Suppressor macrophage treated with lipopolysaccharide for 1 hour (primary cell): Measurements from ENCODE around the gene CALB2.
"Not testable (repeated sequence)": the region's sequence is repeated elsewhere in the genome, so short reads cannot be mapped to it uniquely, and the experiment has no call there.

Experiments used
- DNase-seq, 3 donors: peaks; one replicate each; pipeline ENCODE4 v3.0.0-alpha.2; 2020 to 2022

CALB2 gene, protein sequence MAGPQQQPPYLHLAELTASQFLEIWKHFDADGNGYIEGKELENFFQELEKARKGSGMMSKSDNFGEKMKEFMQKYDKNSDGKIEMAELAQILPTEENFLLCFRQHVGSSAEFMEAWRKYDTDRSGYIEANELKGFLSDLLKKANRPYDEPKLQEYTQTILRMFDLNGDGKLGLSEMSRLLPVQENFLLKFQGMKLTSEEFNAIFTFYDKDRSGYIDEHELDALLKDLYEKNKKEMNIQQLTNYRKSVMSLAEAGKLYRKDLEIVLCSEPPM

DNA sequence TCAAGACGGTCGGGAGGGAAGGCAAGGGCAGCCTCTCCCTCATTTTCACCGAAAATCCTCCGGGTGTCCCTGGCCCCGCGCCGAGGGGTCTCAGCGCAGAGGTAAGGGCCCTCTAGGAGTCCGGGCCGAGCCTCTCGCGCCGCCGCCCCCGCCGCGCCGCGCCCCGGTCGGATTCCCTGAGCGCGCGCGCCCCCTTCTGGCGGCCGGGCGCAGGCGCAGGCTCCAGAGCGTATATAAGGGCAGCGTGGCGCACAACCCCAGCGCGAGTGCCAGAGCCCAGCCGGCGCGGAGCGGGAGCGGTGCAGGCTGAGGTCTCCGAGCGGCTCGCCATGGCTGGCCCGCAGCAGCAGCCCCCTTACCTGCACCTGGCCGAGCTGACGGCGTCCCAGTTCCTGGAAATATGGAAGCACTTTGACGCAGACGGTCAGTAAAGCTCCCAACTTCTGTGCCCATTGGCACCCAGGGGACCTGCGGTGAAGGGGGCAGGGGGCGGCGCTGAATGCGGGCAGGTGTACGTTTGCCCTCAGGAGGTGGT, at the start of gene CALB2:
Gene CALB2, plus strand, starts transcription at position 260 of the 535 bp plus-strand sequence. Its CDS starts 70 bp downstream, at position 330.
- peak; percentile 68 to 88 (median 84) for DNase-seq

GRCh38 chr16:71311553-71312158, 46.9 kb upstream of the CALB2 start:
- peak; percentile 30 to 56 (median 53) for DNase-seq

DNA sequence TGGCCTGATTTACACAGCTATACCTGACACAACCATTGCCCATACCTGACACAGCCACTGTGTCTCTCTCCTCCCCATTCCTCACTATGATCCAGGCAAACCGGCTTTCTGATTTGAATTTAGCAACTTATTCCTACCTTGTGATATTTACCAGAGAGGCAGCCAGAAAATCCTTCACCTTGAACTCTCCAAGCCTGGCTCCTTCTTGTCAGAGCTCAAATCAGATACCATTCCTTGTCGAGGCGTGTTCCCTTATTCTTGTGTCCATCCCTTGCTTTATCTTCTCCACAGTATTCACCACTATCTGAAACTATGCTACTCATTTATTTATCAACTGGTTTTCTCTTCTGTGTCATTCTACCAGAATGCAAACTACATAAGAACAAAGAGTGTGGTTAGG, 44.9 kb upstream of the CALB2 start:
- DNase-seq, result not testable (repeated sequence)

DNA sequence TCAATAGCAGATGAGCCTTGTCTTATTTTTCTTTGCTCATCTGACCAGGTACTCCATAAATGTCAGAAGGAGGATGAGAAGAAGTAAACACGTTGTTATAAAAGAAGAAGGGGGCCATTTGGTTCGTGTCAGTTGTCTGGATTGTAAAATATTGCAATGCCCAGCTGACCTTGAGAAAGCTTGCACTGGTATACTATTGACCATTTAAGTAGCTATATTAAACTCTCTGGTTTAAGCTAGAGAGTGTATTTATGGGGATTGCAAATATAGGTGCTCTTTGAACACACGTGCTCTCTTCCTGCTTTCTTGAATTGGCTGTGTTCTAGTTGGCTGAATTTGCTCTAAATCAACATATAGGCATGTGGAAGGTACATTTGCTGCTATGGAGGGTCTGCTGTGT, 43.3 kb upstream of the CALB2 start:
- no peak for DNase-seq

GRCh38 chr16:71319999-71320398, 38.5 kb upstream of the CALB2 start:
- DNase-seq, result no peak

DNA sequence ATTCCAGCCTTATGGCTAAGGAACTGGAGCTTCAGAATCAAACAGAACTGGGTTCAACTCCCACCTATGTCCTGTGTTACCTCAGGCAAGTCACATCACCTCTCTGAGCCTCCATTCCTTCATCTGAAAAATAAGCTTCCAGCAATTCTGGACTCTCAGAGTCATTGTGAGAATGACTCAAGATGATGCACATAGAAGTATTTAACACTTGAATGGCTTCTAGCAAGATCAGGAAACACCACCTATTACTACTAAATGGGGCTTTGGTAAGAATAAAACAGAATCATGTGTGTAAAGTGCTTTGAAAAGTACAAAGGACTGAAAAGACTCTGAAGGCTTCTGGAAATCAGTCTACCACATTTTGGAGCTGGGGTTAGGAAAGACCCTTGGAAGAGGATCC, 30.8 kb upstream of the CALB2 start:
- no peak for DNase-seq

GRCh38 chr16:71328151-71328550, 30.4 kb upstream of the CALB2 start:
- DNase-seq, result no peak

GRCh38 chr16:71337631-71338030, 20.9 kb upstream of the CALB2 start:
- no peak for DNase-seq

- DNase-seq, result no peak
Measured at GRCh38 chr16:71338193-71338592, 20.3 kb upstream of the CALB2 start.

- DNase-seq, result no peak
Measured at GRCh38 chr16:71338632-71339031, 19.9 kb upstream of the CALB2 start.

DNA sequence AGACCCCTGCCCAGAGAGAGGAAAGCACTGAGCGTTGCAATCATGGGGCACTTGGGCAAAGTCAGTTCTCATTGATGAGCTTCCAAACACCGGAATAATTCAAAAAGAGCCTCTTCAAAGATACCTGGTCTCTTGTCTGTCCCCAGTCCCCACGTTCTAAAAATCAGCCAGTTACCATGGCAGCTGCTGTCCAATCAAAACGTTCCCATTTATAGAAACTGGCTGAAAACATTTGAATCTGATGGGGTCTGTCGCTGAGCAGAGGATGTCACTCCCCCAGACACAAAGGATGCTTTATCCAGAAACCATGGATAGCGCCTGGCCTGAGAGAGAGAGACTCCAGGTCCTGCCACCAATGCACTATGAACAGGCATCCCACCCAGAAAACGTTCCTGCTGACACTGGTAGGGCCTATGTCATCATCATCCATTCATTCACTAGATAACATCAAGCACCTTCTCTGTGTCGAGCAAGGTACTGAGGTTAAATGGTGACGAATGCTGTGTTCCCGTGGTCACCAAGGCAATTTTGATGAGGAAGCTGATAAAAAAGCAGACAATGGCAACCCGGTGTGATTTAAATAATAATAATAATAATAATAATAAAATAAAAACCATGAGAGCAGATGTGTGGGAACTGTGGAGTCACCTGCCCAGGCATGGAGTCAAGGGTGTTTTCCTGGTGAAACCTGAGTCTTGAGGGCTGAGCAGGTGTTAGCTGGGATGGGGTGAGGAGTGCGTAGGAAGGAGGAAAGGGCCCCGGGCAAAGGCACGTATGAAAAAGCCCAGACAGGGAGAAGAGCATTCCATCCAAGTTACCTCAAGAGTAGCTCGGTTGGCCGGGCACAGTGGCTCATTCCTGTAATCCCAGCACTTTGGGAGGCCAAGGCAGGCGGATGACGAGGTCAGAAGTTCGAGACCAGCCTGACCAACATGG, 19.0 kb upstream of the CALB2 start:
- no peak for DNase-seq

DNA sequence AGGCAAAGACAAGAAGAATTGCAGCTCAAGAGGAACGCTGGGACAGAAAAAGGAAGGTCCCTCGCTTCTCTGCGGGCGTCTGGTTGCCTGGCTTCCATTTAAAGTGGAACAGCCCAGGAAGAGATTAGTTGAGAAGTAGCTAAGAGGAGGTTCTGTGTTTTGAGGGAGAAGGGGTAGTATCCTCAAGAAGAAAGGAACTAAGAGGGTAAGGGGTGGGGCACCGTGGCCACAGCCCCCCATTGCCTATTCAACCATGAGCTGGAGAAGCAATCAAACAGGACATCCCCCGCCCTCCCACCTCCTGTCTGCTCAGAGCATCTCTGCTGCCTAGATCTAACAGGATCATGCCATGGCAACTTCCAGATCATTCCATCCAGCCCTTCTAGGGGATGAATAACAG, 18.1 kb upstream of the CALB2 start:
- DNase-seq, result no peak

DNA sequence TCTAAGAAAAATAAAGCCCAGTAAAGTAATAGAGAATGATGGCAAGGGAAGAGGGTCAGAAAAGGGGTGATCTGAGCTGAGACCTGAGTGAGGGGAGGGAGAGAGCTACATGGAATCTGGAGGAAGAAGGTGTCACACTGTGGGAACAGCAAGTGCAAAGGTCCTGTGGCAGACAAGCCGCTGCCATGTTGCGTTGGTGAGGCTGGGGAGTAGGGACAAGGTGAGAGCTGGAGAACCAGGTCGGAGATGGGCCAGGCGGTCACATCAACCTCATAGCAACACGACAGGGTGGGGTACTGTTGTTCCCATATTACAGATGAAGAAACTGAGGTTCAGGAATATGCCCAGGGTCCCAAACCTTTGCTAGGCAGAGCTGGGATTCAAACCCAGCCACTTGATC, 16.6 kb upstream of the CALB2 start:
- DNase-seq, result no peak

GRCh38 chr16:71343078-71343477, 15.4 kb upstream of the CALB2 start:
- no peak for DNase-seq

- DNase-seq, result no peak
Measured at GRCh38 chr16:71344315-71344905, 14.1 kb upstream of the CALB2 start.

GRCh38 chr16:71345031-71345430, 13.5 kb upstream of the CALB2 start:
- DNase-seq, result no peak

GRCh38 chr16:71347146-71347545, 11.4 kb upstream of the CALB2 start:
- DNase-seq, result no peak

DNA sequence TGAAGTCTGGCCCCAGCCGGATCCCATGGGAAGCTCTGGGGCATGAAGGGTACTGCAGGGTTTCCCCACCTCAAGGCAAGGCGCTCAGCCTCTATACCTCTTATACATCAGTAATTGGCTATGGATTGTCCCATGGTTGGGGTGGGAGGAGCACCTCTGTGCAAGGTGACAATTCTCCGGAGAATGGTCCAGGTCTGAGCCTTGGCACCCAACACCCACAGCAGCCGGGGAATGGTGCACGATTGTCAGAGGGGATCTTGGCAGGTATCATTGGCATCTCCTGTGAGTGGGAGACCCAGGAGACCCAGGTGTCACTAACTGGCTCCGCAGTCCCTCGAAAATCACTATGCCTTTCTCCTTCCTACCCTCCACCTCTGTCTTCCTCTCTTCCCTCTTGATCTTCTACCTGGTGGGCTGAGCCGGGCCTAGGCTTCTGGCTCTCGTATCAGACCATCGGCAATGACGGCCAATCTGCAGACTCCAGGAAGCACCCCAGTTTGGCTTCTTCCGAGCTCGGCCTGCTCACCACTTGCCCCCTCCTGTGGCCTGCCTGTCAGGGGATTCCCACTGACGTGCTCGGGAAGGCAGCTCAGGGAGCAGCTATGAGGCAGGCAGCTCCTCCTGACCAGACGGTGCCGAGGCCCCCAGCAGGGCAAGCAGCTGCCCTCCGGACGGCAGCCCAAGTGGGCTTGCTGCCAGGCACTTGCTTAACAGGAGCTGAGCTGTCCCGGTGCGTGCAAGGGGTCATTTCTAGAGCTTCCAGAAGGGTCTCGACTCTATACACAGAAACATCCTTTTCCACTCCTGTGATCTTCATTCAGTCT, 10.0 kb upstream of the CALB2 start:
- DNase-seq, result no peak

DNA sequence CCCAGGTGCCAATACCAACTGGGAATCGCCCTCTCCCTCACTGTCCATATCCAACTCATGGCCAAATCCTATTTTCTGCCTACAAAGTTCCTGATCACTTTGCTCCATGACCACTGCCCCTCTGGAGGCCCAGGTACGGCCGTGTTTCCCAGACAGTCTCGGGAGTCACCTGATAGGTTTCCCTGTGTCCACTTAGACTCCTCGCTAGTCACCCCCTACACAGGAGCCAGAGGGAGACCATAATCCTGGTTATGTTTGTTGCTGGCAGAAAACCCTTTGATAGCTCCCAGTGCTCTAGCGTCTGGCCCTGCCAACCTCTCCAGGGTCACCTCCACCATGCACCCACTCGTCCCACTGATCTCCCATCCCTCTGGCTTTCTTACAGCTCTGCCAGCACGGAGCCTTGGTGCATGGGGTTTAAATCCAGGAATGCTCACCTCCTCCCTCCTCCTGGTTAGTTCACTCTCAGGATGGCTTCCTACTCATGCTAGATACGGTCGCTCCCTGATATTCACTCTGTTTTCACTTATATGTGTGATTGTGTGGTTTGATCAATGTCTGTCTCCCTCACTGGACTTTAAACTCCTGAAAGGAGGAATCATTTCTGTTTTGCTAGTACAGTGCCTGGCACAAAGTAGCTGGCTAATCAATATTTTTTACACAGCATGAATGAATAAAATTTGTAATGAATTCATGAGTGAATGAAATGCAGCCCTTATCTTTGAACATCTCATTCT, 7.5 kb upstream of the CALB2 start:
- no peak for DNase-seq

GRCh38 chr16:71351558-71351901, 7.0 kb upstream of the CALB2 start:
- no peak for DNase-seq

DNA sequence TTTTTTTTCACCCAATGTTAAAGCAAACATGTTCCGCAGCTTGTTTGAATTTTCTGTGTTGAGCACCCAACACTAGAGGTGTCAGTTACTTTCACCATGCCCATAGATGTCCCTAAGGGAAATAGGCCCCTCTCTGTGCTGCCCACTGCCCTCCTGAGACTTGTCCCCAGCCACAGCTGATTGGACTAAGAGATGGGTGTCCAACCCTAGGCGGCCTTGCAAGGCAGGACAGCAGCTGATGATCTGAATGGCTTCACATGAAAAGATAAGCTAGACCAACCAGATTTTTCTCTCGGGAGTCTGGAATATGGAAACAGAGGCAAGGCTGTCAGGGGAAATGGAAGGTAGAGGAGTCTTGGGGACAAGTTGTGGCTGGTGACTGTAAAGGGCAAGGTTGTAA, 6.1 kb upstream of the CALB2 start:
- DNase-seq, result no peak
